T-helper 2 cell treated with Interferon-gamma antibody and Interleukin-4, amounts not matched to agents 5 μg/mL and 100 μg/mL, for 36 hours (primary cell): ENCODE data around the gene TRAPPC6A.
A peak's percentile ranks its signal among the peaks of the same experiment; 100 is the strongest.

Experiments used
- DNase-seq: peaks from one replicate; pipeline ENCODE4 v3.0.0; 2021; ENCODE audit warnings: low spot score
- H3K27ac Mint-ChIP-seq: one replicate; pipeline ENCODE4 v1.8.0; 2021; ENCODE audit warnings: mild to moderate bottlenecking, mixed read lengths
- H3K27me3 Mint-ChIP-seq: one replicate; pipeline ENCODE4 v1.8.0; 2021; ENCODE audit warnings: low read depth, mixed read lengths
- H3K36me3 Mint-ChIP-seq: one replicate; pipeline ENCODE4 v1.8.0; 2021; ENCODE audit warnings: low read depth, mixed read lengths
- H3K4me1 Mint-ChIP-seq: one replicate; pipeline ENCODE4 v1.8.0; 2021; ENCODE audit warnings: low read depth, mixed read lengths
- H3K4me3 Mint-ChIP-seq: one replicate; pipeline ENCODE4 v1.8.0; 2022; ENCODE audit warnings: mild to moderate bottlenecking, moderate library complexity, mixed read lengths
- H3K9me3 Mint-ChIP-seq: one replicate; pipeline ENCODE4 v1.8.0; 2021; ENCODE audit warnings: mixed read lengths

Gene TRAPPC6A

GRCh38 chr19:45153339-45154063 is 24.5 kb downstream of the TRAPPC6A start:
- DNase-seq = peak; percentile 14
- peak overlapping the region; percentile 71 for H3K4me3 Mint-ChIP-seq
- peaks cover 30% of the 10 kb centered on the region for H3K27me3 Mint-ChIP-seq
- H3K9me3 Mint-ChIP-seq = no peaks in the 10 kb centered on the region
- H3K27ac Mint-ChIP-seq = no peak overlapping the region
- peaks cover 5% of the 10 kb centered on the region for H3K36me3 Mint-ChIP-seq
- H3K4me1 Mint-ChIP-seq = peaks cover 14% of the 10 kb centered on the region

- peak; percentile 32 for DNase-seq
- Mint-ChIP-seq H3K27me3 (peaks cover 25% of the 10 kb centered on the region), H3K36me3 (peaks cover 5% of the 10 kb centered on the region), H3K4me1 (peaks cover 14% of the 10 kb centered on the region), H3K4me3 (peak overlapping the region; percentile 71), H3K9me3 (no peaks in the 10 kb centered on the region), H3K27ac (peak overlapping the region; percentile 31)
These were observed 25.3 kb downstream of the TRAPPC6A start for GRCh38 chr19:45152504-45153338.

GRCh38 chr19:45151821-45152503 is 26.1 kb downstream of the TRAPPC6A start:
- no peak for DNase-seq
- Mint-ChIP-seq H3K4me3 (peak overlapping the region; percentile 36), H3K9me3 (no peaks in the 10 kb centered on the region), H3K36me3 (peaks cover 5% of the 10 kb centered on the region), H3K27me3 (peaks cover 23% of the 10 kb centered on the region), H3K4me1 (peaks cover 14% of the 10 kb centered on the region), H3K27ac (no peak overlapping the region)

GRCh38 chr19:45151320-45151719 is 26.7 kb downstream of the TRAPPC6A start:
- H3K27ac Mint-ChIP-seq = no peak overlapping the region
- H3K27me3 Mint-ChIP-seq = peaks cover 23% of the 10 kb centered on the region
- H3K9me3 Mint-ChIP-seq = no peaks in the 10 kb centered on the region
- DNase-seq = no peak
- peak overlapping the region; percentile 36 for H3K4me3 Mint-ChIP-seq
- H3K4me1 Mint-ChIP-seq = peaks cover 14% of the 10 kb centered on the region
- H3K36me3 Mint-ChIP-seq = peaks cover 5% of the 10 kb centered on the region

GRCh38 chr19:45150751-45151281 is 27.2 kb downstream of the TRAPPC6A start:
- H3K4me3 Mint-ChIP-seq = no peak overlapping the region
- peaks cover 5% of the 10 kb centered on the region for H3K36me3 Mint-ChIP-seq
- H3K27me3 Mint-ChIP-seq = peaks cover 23% of the 10 kb centered on the region
- no peak for DNase-seq
- H3K9me3 Mint-ChIP-seq = no peaks in the 10 kb centered on the region
- no peak overlapping the region for H3K27ac Mint-ChIP-seq
- peaks cover 14% of the 10 kb centered on the region for H3K4me1 Mint-ChIP-seq

GRCh38 chr19:45150180-45150579 is 27.9 kb downstream of the TRAPPC6A start:
- H3K4me1 Mint-ChIP-seq = peaks cover 14% of the 10 kb centered on the region
- DNase-seq = no peak
- H3K9me3 Mint-ChIP-seq = no peaks in the 10 kb centered on the region
- H3K27me3 Mint-ChIP-seq = peaks cover 21% of the 10 kb centered on the region
- H3K4me3 Mint-ChIP-seq = no peak overlapping the region
- H3K36me3 Mint-ChIP-seq = peaks cover 5% of the 10 kb centered on the region
- no peak overlapping the region for H3K27ac Mint-ChIP-seq

GRCh38 chr19:45149129-45149528 is 28.9 kb downstream of the TRAPPC6A start:
- Mint-ChIP-seq H3K4me1 (peaks cover 11% of the 10 kb centered on the region), H3K27me3 (peaks cover 16% of the 10 kb centered on the region), H3K36me3 (peaks cover 5% of the 10 kb centered on the region), H3K27ac (no peak overlapping the region), H3K4me3 (no peak overlapping the region), H3K9me3 (no peaks in the 10 kb centered on the region)
- no peak for DNase-seq

- Mint-ChIP-seq H3K27me3 (peaks cover 11% of the 10 kb centered on the region), H3K9me3 (no peaks in the 10 kb centered on the region), H3K4me1 (peaks cover 7% of the 10 kb centered on the region), H3K36me3 (peaks cover 8% of the 10 kb centered on the region), H3K4me3 (no peak overlapping the region), H3K27ac (no peak overlapping the region)
- DNase-seq = no peak
These were observed 30.0 kb downstream of the TRAPPC6A start for GRCh38 chr19:45147835-45148676.

- Mint-ChIP-seq H3K27me3 (peaks cover 5% of the 10 kb centered on the region), H3K36me3 (peaks cover 9% of the 10 kb centered on the region), H3K27ac (no peak overlapping the region), H3K9me3 (no peaks in the 10 kb centered on the region), H3K4me3 (no peak overlapping the region), H3K4me1 (peaks cover 3% of the 10 kb centered on the region)
- DNase-seq = no peak
These were observed 31.3 kb downstream of the TRAPPC6A start for GRCh38 chr19:45146741-45147205.

GRCh38 chr19:45146251-45146650 is 31.8 kb downstream of the TRAPPC6A start:
- Mint-ChIP-seq H3K4me1 (peaks cover 3% of the 10 kb centered on the region), H3K27ac (no peak overlapping the region), H3K36me3 (peaks cover 9% of the 10 kb centered on the region), H3K27me3 (no peaks in the 10 kb centered on the region), H3K9me3 (no peaks in the 10 kb centered on the region), H3K4me3 (no peak overlapping the region)
- no peak for DNase-seq

- H3K9me3 Mint-ChIP-seq = no peaks in the 10 kb centered on the region
- DNase-seq = no peak
These were observed 32.5 kb downstream of the TRAPPC6A start for GRCh38 chr19:45145270-45146189.

More at GRCh38 chr19:45145270-45146189, 32.5 kb downstream of the TRAPPC6A start:
- H3K27me3 Mint-ChIP-seq = no peaks in the 10 kb centered on the region
- H3K4me1 Mint-ChIP-seq = peaks cover 3% of the 10 kb centered on the region
- peaks cover 9% of the 10 kb centered on the region for H3K36me3 Mint-ChIP-seq
- H3K27ac Mint-ChIP-seq = no peak overlapping the region
- H3K4me3 Mint-ChIP-seq = no peak overlapping the region
